GM18505 (cell line): Measurements from ENCODE around the gene CDH23.

Experiments used
- ATAC-seq: cut with Tn5 transposase; IDR thresholded peaks from one replicate; pipeline ENCODE4 v1.9.1; 2021; ENCODE audit not compliant: unreplicated experiment
- POLR2A ChIP-seq: IDR thresholded peaks from 4 replicates; pipeline ENCODE4 v1.6.1; 2011; ENCODE audit warnings: borderline replicate concordance; ENCODE audit not compliant: insufficient read depth, insufficient read length; ENCODE audit errors: extremely low read depth

CDH23 gene

DNA sequence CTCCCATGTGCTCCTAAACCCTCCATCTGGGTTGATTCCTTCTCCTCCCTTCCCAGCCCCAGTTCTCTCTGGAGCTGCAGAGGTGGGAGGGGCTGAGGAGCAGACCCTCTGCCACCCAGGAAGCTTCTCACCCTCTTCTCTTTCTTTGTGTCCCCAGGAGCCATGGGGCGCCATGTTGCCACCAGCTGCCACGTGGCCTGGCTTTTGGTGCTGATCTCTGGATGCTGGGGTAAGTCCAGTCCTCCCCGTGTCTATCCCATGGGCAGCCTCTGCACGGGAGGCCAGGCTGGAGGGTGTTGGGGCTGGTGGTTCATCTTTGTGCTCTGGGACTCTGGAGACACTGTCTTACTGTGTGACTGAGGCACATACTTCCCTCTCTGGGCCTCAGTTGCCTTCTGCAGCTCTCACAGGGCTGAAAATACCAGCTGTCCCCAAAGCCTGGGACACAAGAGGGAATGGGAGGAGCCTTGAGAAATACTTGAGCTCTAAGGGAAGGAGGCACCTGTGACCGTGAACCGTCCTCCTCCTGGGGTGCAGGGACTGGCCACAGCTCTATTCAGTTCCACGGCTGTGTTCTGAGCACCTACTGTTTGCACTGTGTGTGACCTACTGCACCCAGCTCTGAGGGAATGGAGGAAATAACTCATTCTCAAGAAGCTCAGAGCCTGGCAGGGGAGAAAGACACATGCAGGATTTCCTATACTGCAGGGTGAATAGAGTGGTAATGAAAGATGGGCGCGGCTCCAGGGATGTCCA lies 43.1 kb downstream of the CDH23 start:
- ATAC-seq: no peak
- no peak for TF ChIP-seq POLR2A

- no peak for TF ChIP-seq POLR2A
- no peak for ATAC-seq
Observed at GRCh38 chr10:71440506-71441035, 43.9 kb downstream of the CDH23 start.

GRCh38 chr10:71442000-71442399 lies 45.3 kb downstream of the CDH23 start:
- ATAC-seq: no peak
- TF ChIP-seq POLR2A: no peak

- no peak for ATAC-seq
- no peak for TF ChIP-seq POLR2A
Observed at GRCh38 chr10:71442859-71443570, 46.3 kb downstream of the CDH23 start.

DNA sequence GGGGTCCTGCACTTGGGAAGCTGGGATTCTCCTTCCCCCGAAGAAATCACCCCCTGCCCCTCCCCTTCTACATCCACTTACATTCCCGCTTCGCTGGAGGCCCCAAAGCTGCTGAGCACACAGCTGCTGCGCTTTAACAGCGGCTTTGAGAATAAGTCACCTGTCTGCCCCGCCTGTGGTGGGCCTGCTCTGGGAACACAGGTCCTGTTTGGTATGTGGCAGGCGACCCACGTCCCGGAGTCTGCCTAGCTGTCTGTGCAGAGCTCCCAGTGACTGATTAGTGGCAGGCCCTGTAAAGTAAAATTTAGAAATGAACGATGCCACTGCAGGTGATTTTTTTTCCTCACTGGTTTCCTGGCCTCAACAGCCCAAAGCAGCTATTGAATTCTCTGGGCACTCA lies 47.0 kb downstream of the CDH23 start:
- no peak for ATAC-seq
- TF ChIP-seq POLR2A: no peak

DNA sequence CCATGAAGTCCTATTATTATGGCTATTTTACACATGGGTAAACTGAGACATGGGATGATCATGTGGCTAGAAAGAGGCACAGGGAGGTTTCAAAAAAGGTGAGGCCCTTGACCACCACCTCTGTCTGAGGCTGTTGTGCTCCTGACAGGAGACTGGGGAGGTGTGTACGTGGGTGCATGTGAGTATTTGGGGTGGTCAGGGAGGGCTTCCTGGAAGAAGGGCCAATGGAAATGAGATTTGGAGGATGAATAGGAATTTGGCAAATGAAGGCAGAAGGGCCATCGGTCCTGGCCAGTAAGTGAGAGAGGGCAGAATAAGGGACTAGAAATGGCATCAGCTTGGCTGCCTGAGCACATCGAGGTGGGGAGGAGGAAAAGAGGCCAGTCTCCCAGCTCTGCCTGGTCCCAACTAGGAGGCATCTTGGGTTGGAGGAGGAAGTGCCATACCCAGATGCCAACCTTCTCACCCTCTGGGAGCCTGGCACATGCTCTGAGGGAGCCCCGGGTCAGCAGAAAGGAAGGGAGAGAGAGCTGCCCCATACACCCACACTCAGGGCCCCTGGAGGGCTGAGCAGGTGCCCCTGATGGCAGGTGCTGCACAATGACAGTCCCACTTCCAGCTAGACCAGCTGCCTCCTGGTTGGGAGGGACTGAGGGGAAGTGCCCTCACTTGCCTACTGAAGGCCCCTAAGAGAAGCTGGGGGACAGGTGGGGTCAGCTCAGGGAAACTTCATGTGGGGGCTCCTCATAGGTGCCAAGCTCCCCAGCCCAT lies 47.7 kb downstream of the CDH23 start:
- no peak for ATAC-seq
- TF ChIP-seq POLR2A: no peak

- no peak for TF ChIP-seq POLR2A
- ATAC-seq: no peak
Observed at GRCh38 chr10:71447676-71448075, 51.0 kb downstream of the CDH23 start.

GRCh38 chr10:71448146-71448545 lies 51.4 kb downstream of the CDH23 start:
- TF ChIP-seq POLR2A: no peak
- no peak for ATAC-seq

DNA sequence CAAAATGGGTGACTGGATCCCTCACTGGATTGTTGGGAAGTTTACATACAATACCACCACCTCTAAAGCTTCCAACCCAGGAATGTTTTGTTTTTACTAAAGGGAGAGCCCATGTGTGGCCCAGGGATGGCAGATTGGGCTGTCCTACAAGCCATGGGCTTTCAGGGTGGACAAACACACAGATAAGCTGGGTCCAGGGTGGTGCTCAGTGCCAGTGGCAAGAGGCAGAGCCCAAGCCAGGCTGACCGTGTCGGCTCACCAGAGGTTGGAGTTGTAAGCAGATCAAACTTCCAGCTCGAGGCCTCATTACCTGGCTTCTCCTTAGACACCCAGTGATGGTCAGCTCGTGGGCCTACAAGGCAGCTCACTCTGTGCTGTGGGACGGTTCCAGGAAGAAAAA lies 52.3 kb downstream of the CDH23 start:
- ATAC-seq: no peak
- TF ChIP-seq POLR2A: no peak

DNA sequence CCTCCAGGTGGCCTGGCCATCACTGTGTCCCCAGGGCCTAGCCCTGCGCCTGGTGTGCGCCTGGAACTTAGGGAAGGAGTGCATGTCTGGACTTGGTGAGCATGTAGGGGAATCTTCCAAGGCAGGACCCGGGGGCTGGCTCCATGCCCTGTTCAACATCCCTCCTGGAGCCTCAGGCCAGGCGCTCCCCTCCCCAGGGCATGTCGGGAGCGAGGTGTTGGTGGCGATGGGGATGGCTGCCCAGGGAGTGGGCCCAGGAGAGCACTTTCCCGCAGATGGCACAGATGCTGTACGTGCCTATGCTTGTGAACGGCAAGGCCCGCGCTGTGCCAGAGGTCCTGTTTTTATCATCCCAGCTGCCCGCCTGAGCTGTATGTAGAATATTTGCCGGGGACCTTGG lies 55.0 kb downstream of the CDH23 start:
- no peak for ATAC-seq
- no peak for TF ChIP-seq POLR2A

GRCh38 chr10:71453186-71453585 lies 56.5 kb downstream of the CDH23 start:
- TF ChIP-seq POLR2A: no peak
- ATAC-seq: no peak

DNA sequence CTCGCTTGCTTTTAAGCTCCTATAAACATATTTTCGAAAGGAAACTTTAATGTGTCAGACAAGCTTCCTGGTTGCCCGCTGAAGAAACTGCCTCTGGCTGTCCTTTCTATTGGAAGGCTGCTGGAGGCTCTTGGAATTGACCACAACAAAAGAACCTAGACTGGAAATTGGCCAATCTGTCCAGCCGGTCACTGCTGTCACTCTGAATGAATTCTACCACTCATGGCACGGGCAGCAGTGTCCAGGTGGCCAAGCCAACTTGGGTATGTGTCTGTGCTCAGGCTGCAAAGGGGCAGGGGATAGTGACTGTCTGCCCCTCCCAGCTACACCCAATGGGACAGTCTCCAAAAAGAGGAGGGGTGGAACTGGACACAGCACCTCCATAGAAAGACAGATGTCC lies 57.6 kb downstream of the CDH23 start:
- ATAC-seq: no peak

DNA sequence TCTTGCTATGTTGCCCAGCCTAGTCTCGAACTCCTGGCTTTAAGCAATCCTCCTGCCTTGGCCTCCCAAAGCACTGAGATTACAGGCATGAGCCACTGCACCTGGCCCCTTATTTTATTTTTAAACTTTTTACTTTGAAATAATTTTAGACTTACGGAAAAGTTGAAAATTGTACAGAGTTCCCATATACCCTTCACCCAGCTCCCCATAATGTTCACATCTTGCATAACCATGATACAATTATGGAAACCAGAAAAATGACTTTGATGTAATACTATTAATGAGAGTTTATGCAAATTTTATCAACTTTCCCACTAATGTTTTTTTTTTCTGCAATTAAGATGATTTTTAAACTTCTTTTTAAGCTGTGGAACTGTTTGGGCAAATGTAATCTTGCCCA lies 58.3 kb downstream of the CDH23 start:
- ATAC-seq: no peak
- no peak for TF ChIP-seq POLR2A

More for the DNA sequence above, 57.6 kb downstream of the CDH23 start:
- no peak for TF ChIP-seq POLR2A
